Gastroesophageal sphincter (tissue), 3 donors: ENCODE measurements around the gene LRRC42.

Experiments used
- EP300 ChIP-seq: sonication (generic); formaldehyde crosslinking; IDR thresholded peaks from one replicate; pipeline ENCODE4 v1.6.1; 2017; ENCODE audit warnings: antibody characterized with exemption, mild to moderate bottlenecking
- POLR2A ChIP-seq, 2 donors: fragments of 450-650 bp; IDR thresholded peaks; one replicate each; pipeline ENCODE4 v1.6.1; 2017; ENCODE audit warnings: antibody characterized with exemption in 2 of 2, mild to moderate bottlenecking in 2 of 2, moderate library complexity in 1 of 2
- POLR2AphosphoS5 ChIP-seq: sonication (generic); formaldehyde crosslinking; IDR thresholded peaks from one replicate; pipeline ENCODE4 v1.6.1; 2017; ENCODE audit warnings: antibody characterized with exemption
- TF ChIP-seq, protein P1 (sequence below), 4 experiments: fragments of 200-600 bp in 2 of 4; fragments of 450-650 bp in 2 of 4; sonication (generic) in 1 of 4; IDR thresholded peaks; one replicate each; pipeline ENCODE4 v1.5.1; 2017 to 2019; ENCODE audit warnings: antibody characterized with exemption in 4 of 4, mild to moderate bottlenecking in 2 of 4, moderate library complexity in 2 of 4

DNA sequence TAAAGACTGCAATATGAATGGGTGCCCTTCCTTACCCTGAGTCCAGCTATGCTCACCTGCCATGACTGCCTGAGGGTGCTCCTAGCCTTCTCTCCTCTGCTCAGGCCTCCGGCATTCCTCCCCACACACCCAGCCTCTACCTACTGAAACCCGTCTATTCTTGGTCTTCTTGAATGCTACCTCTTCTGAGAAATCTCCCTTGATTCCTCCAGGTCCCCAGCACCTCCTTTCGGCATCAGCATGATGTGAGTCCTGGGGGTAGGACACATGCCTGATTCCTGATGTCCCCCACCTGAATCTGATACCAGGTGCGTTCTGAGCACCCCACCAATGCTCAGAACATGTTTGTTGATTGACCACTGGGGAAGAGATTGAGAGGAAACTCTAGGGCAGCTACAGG lies 63.3 kb downstream of the LRRC42 start:
- TF ChIP-seq, protein P1, sequence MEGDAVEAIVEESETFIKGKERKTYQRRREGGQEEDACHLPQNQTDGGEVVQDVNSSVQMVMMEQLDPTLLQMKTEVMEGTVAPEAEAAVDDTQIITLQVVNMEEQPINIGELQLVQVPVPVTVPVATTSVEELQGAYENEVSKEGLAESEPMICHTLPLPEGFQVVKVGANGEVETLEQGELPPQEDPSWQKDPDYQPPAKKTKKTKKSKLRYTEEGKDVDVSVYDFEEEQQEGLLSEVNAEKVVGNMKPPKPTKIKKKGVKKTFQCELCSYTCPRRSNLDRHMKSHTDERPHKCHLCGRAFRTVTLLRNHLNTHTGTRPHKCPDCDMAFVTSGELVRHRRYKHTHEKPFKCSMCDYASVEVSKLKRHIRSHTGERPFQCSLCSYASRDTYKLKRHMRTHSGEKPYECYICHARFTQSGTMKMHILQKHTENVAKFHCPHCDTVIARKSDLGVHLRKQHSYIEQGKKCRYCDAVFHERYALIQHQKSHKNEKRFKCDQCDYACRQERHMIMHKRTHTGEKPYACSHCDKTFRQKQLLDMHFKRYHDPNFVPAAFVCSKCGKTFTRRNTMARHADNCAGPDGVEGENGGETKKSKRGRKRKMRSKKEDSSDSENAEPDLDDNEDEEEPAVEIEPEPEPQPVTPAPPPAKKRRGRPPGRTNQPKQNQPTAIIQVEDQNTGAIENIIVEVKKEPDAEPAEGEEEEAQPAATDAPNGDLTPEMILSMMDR (IDR thresholded peaks at IDR 0.05), result no peak
- no peak for TF ChIP-seq EP300
- no peak for TF ChIP-seq POLR2AphosphoS5
- TF ChIP-seq POLR2A (IDR thresholded peaks at IDR 0.05), result no peak
